Hepatocyte (in vitro differentiated cells): ENCODE data around the gene AMOTL1. TPM values are rescaled to one million over a fixed set of nuclear protein-coding genes. Genes with fewer than 3 reads are reported as not detected.

Source experiments
- DNase-seq: peaks from one replicate; pipeline ENCODE4 v3.0.0-alpha.2; 2016; ENCODE audit warnings: low spot score
- H2AFZ ChIP-seq: fragments of 200-600 bp; sonication (generic); 2 replicates; pipeline ENCODE4 v1.6.0; 2016; ENCODE audit warnings: antibody characterized with exemption, mild to moderate bottlenecking
- H3K27ac ChIP-seq: fragments of 200-600 bp; sonication (generic); 2 replicates; pipeline ENCODE4 v1.5.1; 2016; ENCODE audit warnings: mild to moderate bottlenecking
- H3K27me3 ChIP-seq: fragments of 200-600 bp; sonication (generic); 2 replicates; pipeline ENCODE4 v1.6.1; 2016
- H3K36me3 ChIP-seq: fragments of 200-600 bp; sonication (generic); replicated peaks from 2 replicates; pipeline ENCODE4 v1.5.1; 2016; ENCODE audit warnings: low read depth; ENCODE audit not compliant: insufficient read depth
- H3K4me1 ChIP-seq: fragments of 200-600 bp; sonication (generic); 2 replicates; pipeline ENCODE4 v1.5.1; 2016; ENCODE audit warnings: mild to moderate bottlenecking, moderate library complexity; ENCODE audit not compliant: insufficient read depth
- H3K4me2 ChIP-seq: fragments of 200-600 bp; sonication (generic); 2 replicates; pipeline ENCODE4 v1.6.0; 2016
- H3K4me3 ChIP-seq: fragments of 200-600 bp; sonication (generic); 2 replicates; pipeline ENCODE4 v1.5.1; 2016; ENCODE audit warnings: mild to moderate bottlenecking
- H3K79me2 ChIP-seq: fragments of 200-600 bp; sonication (generic); 2 replicates; pipeline ENCODE4 v1.6.0; 2017; ENCODE audit warnings: mild to moderate bottlenecking
- H3K9me2 ChIP-seq: fragments of 200-600 bp; sonication (generic); replicated peaks from 2 replicates; pipeline ENCODE4 v1.6.0; 2017; ENCODE audit warnings: mild to moderate bottlenecking; ENCODE audit not compliant: insufficient read depth
- H3K9me3 ChIP-seq: fragments of 200-600 bp; sonication (generic); 2 replicates; pipeline ENCODE4 v1.5.1; 2016; ENCODE audit warnings: low read depth, mild to moderate bottlenecking
- H4K20me1 ChIP-seq: fragments of 200-600 bp; sonication (generic); 2 replicates; pipeline ENCODE4 v1.6.0; 2016; ENCODE audit warnings: mild to moderate bottlenecking; ENCODE audit not compliant: insufficient read depth, poor library complexity, severe bottlenecking
- CTCF ChIP-seq: fragments of 200-600 bp; sonication (generic); IDR thresholded peaks from 2 replicates; pipeline ENCODE4 v1.5.1; 2016; ENCODE audit warnings: antibody characterized with exemption, mild to moderate bottlenecking; ENCODE audit not compliant: poor library complexity
- EZH2 ChIP-seq: fragments of 200-600 bp; sonication (generic); IDR thresholded peaks from 2 replicates; pipeline ENCODE4 v1.6.1; 2016; ENCODE audit warnings: antibody characterized with exemption, mild to moderate bottlenecking, borderline replicate concordance
- EZH2phosphoT487 ChIP-seq: fragments of 200-600 bp; sonication (generic); IDR thresholded peaks from one replicate; pipeline ENCODE4 v1.6.1; 2018; ENCODE audit warnings: antibody characterized with exemption, mild to moderate bottlenecking, low read depth, moderate library complexity; ENCODE audit not compliant: unreplicated experiment, severe bottlenecking
- WGBS: methylation state at CpG from one replicate; pipeline ENCODE4 v1.1.6; 2016; ENCODE audit warnings: low lambda C conversion rate; ENCODE audit errors: missing lambda C conversion rate; 5-methylcytosine and 5-hydroxymethylcytosine counted together
- polyA plus RNA-seq: library from polyadenylated mRNA; unstranded; fragments of >200 nt; fragmentation: Nextera tagmentation; extraction: Ambion mirVana; gene quantifications from 2 replicates; pipeline ENCODE4 v1.2.1, GENCODE V29; 2016
- total RNA-seq: library from RNA; depleted of rRNA; stranded (reverse); fragments of >200 nt; gene quantifications from 2 replicates; pipeline ENCODE4 v1.2.3, GENCODE V29; 2014

AMOTL1 gene
- total and polyA plus RNA-seq, 2 experiments from 2014 or later, result 23.8 to 57.7 TPM

- Histone ChIP-seq H3K36me3 (no peaks in the 10 kb centered on the region), H3K27me3 (no peaks in the 10 kb centered on the region), H2AFZ (no peak overlapping the region), H4K20me1 (no peaks in the 10 kb centered on the region), H3K4me2 (peak overlapping the region; percentile 0), H3K4me1 (peaks cover 49% of the 10 kb centered on the region), H3K27ac (peak overlapping the region; percentile 70), H3K4me3 (no peak overlapping the region), H3K9me2 (no peaks in the 10 kb centered on the region), H3K9me3 (no peaks in the 10 kb centered on the region), H3K79me2 (peaks cover 28% of the 10 kb centered on the region)
- peak; percentile 37 for DNase-seq
- TF ChIP-seq EZH2phosphoT487, result no peak
- no peak for TF ChIP-seq CTCF
- TF ChIP-seq EZH2, result no peak
- 63% methylated on average over 4 of the region's 4 CpGs for WGBS
These were observed 64.6 kb downstream of the AMOTL1 start for GRCh38 chr11:94832604-94833235.

- no peak overlapping the region for H2AFZ ChIP-seq
- 74% methylated on average over 4 of the region's 4 CpGs for WGBS
- H3K9me3 ChIP-seq, result no peaks in the 10 kb centered on the region
- H3K27me3 ChIP-seq, result no peaks in the 10 kb centered on the region
- H3K36me3 ChIP-seq, result no peaks in the 10 kb centered on the region
- TF ChIP-seq EZH2 (no peak), CTCF (no peak), EZH2phosphoT487 (no peak)
- H3K79me2 ChIP-seq, result peaks cover 25% of the 10 kb centered on the region
- H3K27ac ChIP-seq, result peak overlapping the region; percentile 70
- DNase-seq, result no peak
- H3K4me1 ChIP-seq, result peaks cover 45% of the 10 kb centered on the region
- H3K4me3 ChIP-seq, result no peak overlapping the region
- H3K9me2 ChIP-seq, result no peaks in the 10 kb centered on the region
- H3K4me2 ChIP-seq, result peak overlapping the region; percentile 9
- H4K20me1 ChIP-seq, result no peaks in the 10 kb centered on the region
These were observed 66.9 kb downstream of the AMOTL1 start for GRCh38 chr11:94834911-94835593.

- Histone ChIP-seq H3K36me3 (no peaks in the 10 kb centered on the region), H3K9me2 (no peaks in the 10 kb centered on the region), H3K79me2 (peaks cover 23% of the 10 kb centered on the region), H3K27me3 (no peaks in the 10 kb centered on the region), H2AFZ (no peak overlapping the region), H3K27ac (peak overlapping the region; percentile 70), H3K4me3 (no peak overlapping the region), H3K4me1 (peaks cover 45% of the 10 kb centered on the region), H4K20me1 (no peaks in the 10 kb centered on the region), H3K4me2 (peak overlapping the region; percentile 9), H3K9me3 (no peaks in the 10 kb centered on the region)
- no peak for DNase-seq
- 58% methylated on average over 2 of the region's 2 CpGs for WGBS
- TF ChIP-seq EZH2, result no peak
- no peak for TF ChIP-seq EZH2phosphoT487
- no peak for TF ChIP-seq CTCF
These were observed 67.4 kb downstream of the AMOTL1 start for GRCh38 chr11:94835594-94835927.
